ENCODE results near the gene PSMG1. TPM values are rescaled to one million over a fixed set of nuclear protein-coding genes. Genes with fewer than 3 reads are reported as not detected.
"Not testable (repeated sequence)": the region's sequence is repeated elsewhere in the genome, so short reads cannot be mapped to it uniquely, and the experiment has no call there.

The PSMG1 gene, protein sequence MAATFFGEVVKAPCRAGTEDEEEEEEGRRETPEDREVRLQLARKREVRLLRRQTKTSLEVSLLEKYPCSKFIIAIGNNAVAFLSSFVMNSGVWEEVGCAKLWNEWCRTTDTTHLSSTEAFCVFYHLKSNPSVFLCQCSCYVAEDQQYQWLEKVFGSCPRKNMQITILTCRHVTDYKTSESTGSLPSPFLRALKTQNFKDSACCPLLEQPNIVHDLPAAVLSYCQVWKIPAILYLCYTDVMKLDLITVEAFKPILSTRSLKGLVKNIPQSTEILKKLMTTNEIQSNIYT
- 58.5 and 66.1 TPM in 2 replicates for total RNA-seq

DNA sequence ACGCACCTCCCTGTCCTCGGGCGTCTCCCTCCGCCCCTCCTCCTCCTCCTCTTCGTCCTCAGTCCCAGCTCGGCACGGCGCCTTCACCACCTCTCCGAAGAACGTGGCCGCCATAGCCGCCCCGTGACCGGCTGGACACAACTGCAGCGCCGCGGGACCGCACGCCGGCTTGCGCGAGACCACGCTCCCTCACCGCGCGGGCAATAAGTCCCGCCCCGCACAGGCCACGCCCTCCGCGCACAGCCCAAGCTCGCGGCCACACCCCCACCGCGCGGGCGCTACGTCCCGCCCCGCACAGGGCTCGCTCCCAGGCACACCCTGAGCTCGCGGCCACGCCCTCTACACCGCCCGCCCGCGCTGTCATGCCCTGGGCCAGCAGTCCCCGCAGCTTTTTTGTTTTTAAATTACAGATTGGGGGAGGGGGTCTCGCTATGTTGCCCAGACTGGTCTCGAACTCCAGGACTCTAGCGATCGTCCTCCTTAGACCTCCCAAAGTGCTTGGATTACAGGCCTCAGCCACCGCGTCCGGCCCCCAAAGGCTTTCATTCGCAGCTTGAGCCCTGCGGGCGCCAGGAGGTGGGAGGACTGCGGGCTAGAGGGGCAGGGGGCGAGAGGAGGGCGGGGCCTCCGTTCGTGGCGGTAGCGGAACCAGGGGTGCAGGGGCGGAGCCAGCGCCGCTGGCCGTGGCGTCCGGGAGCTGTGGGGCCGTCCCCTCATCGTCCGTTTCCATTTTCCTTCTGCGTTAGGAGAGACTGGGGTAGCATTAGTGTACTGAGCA is at the start of gene PSMG1:
TSS of gene PSMG1 (minus strand) at position 180 of the 778 bp plus-strand sequence. CDS start at position 114, 66 bp downstream.
- intact Hi-C loops (cut with micrococcal nuclease), result loop anchor here (1.0 to 10.0 kb wide), 10 partner anchors 13 to 1919 kb away; partner anchors contain the start of genes ETS2, HMGN1, LCA5L and VPS26C

- intact Hi-C loops (cut with micrococcal nuclease), result no loop called here
Observed at GRCh38 chr21:39232861-39233291, 49.6 kb upstream of the PSMG1 start.

GRCh38 chr21:39224930-39225329 is 41.7 kb upstream of the PSMG1 start:
- intact Hi-C loops (cut with micrococcal nuclease), result no loop called here

GRCh38 chr21:39221997-39222486 is 38.8 kb upstream of the PSMG1 start:
- intact Hi-C loops (cut with micrococcal nuclease), result no loop called here

GRCh38 chr21:39221282-39221996 is 38.2 kb upstream of the PSMG1 start:
- intact Hi-C loops (cut with micrococcal nuclease), result no loop called here

- intact Hi-C loops (cut with micrococcal nuclease), result not testable (repeated sequence)
Observed at GRCh38 chr21:39220875-39221274, 37.6 kb upstream of the PSMG1 start.

DNA sequence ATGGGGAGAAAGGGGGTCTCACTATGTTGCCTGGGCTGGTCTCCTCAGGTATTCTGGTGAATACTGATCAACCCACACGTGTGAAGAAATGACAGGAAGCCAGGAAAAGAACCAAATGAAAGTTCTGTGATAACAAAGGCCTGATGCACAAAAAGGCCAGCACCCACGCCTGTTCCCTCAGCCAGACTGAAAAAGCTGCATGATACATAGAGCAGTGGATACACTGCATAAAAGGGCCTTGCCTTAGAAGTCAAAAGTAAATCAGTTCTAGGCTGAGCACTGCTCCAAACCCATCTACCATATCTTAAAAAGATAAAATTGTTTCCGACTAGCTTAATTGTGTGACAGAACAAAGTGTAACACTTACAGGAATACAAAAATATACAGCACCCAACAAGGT is 36.9 kb upstream of the PSMG1 start:
- intact Hi-C loops (cut with micrococcal nuclease), result no loop called here

GRCh38 chr21:39218082-39218409 is 34.8 kb upstream of the PSMG1 start:
- intact Hi-C loops (cut with micrococcal nuclease), result no loop called here

DNA sequence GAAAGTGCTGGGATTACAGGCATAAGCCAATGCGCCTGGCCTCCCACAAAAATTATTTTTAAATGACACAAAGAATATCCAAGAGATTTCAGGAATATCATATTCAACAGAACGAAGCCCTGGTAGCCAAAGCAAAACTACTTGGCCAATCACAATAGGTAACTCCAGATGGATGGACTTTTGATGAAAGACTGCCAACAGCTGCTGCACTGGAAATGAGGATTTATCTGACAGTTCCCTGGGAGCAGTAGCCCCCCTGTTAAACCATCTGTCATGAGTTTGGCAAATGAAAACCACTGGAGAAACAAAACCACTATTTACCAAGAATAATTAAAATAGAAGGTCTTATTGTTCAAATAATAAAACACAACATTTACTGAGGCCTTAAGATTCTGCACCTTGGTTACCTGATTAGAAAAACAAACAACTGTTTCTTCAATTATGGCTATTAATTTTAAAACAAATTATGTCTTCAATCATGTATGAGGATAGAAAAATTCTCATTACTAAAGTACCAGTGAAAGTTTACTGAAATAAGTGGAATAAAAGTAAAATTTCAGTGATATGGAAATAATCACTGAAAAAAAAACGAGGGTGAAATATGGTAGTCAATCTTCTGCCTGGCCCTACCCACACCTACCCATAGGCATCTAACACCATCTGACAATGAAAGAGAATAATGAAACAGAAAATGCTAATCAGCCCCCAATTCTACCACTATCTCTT is 34.3 kb upstream of the PSMG1 start:
- intact Hi-C loops (cut with micrococcal nuclease), result no loop called here

GRCh38 chr21:39216290-39216689 is 33.0 kb upstream of the PSMG1 start:
- intact Hi-C loops (cut with micrococcal nuclease), result no loop called here

DNA sequence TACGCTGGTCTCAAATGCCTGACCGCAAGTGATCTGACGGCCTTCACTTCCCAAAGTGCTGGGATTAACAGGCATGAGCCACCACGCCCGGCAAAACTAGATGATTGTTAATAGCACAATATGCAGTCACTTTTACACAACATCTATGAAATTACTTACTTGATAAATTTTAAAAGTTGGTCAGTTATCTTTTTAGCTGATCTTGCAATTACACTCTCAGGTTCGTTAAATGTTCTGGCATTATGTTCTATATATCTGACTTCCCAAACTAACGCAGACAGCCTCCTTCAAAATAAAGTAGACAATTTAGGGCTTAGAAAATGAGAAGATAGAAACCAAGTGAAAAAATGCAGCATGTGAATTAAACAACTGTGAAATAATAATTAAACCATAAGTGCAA is 31.8 kb upstream of the PSMG1 start:
- intact Hi-C loops (cut with micrococcal nuclease), result no loop called here

DNA sequence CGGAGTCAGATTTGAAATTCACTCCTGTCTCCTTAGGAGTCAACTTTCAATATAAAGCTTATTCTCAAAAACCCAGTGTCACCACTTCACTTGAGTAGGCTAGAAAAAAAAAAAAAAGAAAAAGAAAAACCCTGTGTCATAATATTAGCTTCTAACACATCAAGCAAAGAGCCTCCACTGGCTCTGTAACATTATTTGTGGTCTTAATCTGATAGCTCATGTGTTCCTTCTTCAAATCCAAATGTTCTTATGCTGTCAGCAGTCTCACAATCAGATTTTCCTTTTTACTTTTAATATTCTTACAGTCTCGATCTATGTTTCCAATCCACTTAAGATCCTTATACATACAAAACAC is 26.1 kb upstream of the PSMG1 start:
- intact Hi-C loops (cut with micrococcal nuclease), result no loop called here

DNA sequence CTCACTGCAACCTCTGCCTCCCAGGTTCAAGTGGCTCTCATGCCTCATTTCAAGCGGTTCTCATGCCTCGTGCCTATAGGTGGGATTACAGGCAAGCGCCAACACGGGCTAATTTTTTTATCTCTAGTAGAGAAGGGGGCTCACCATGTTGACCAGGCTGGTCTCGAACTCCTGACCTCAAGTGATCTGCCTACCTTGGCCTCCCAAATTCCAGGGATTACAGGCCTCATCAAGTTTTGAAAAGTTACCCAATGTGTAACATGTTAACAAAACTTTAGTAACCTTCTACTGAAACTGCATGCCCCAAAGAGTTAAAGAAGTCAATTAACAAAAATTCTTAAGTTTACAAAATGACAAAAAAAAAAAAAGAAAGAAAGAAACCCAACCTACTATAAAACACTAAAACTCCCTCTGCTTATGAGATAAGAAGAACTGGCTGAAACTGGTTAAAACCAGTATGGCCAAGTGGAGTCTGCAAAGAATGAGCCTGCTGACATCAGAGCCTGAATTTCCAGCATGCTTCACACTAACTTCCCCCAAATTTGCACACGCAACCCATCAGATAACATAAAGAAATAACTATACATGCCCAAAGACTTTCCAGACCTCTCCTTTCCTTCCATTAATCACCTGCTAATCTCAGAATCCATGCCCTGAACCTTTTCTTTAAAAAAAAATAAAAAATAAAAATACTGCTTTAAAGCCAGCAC is 25.5 kb upstream of the PSMG1 start:
- intact Hi-C loops (cut with micrococcal nuclease), result no loop called here

GRCh38 chr21:39204134-39204533 is 20.9 kb upstream of the PSMG1 start:
- intact Hi-C loops (cut with micrococcal nuclease), result no loop called here

DNA sequence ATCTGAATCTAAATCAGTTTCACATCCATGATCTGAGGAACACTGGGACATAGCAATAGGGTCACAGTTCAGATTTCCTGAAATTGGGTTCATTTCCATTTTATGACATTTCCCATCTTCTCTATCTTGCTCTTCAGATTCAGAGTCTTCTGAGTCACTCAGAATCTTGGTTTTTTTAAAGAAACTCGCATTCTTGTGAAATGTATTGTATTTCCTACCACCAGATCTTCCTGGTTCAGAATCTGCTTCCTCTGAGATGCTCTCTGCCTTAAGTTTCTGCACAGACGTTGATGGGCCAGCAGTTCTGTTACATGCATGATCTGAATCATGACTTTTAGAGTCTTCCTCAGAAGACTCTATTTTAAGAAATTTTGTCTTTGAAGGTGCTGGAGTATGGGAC is 15.5 kb upstream of the PSMG1 start:
- intact Hi-C loops (cut with micrococcal nuclease), result no loop called here

GRCh38 chr21:39197448-39198233 is 14.4 kb upstream of the PSMG1 start:
- intact Hi-C loops (cut with micrococcal nuclease), result no loop called here

DNA sequence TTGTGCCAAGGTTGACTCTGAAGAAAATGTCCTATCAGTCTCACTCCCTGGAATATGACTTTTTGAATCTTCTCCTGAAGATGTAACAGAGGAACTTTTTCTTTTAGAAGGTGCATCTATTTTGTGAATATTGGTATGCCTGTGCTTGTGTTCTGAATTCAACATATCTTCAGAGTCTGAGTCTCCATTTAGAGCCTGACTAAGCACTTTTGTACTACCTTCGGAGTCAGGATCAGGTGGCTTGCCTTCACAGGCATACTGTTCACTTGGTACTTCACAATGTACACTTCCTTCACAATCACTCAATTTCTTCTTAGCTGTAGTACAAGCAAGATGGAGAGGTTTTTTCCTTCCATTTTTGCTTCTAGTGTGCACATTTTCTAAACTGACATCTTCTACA is 13.6 kb upstream of the PSMG1 start:
- intact Hi-C loops (cut with micrococcal nuclease), result loop anchor here (1.0 kb wide), 1 partner anchor 14 kb away; the partner anchor contains the start of gene PSMG1

- intact Hi-C loops (cut with micrococcal nuclease), result loop anchor here (1.0 kb wide), 1 partner anchor 13 kb away; the partner anchor contains the start of gene PSMG1
Observed at GRCh38 chr21:39196310-39196709, 13.1 kb upstream of the PSMG1 start.

GRCh38 chr21:39193380-39193779 is 10.1 kb upstream of the PSMG1 start:
- intact Hi-C loops (cut with micrococcal nuclease), result no loop called here
